HG03060 (cell line): Measurements from ENCODE around the gene MYO7B.

Source experiments
- ATAC-seq: cut with Tn5 transposase; IDR thresholded peaks from one replicate; pipeline ENCODE4 v1.9.1; 2021; ENCODE audit warnings: low read depth, moderate number of reproducible peaks; ENCODE audit not compliant: unreplicated experiment

MYO7B gene

DNA sequence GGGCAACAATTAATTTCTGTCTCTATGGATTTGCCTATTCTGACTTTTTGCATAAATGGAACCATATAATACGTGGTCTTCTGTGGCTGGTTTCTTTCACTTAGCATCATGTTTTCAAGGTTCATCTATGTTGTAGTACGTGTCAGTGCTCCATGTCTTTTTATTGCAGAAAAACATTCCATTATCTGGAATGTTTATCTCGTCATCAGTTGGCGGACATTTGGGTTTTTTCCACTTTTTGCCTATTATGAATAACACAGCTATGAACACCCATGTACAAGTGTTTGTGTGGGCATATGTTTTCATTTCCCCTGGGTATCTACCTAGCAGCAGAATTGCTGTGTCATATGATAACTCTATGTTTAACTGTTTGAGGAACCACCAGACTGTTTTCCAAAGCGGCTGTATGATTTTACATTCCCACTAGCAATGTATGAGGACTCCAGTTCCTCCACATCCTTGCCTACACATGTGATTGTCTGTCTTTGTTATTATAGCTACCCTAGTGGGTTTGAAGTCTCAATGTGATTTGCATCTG is 49.9 kb downstream of the MYO7B start:
- no peak for ATAC-seq

DNA sequence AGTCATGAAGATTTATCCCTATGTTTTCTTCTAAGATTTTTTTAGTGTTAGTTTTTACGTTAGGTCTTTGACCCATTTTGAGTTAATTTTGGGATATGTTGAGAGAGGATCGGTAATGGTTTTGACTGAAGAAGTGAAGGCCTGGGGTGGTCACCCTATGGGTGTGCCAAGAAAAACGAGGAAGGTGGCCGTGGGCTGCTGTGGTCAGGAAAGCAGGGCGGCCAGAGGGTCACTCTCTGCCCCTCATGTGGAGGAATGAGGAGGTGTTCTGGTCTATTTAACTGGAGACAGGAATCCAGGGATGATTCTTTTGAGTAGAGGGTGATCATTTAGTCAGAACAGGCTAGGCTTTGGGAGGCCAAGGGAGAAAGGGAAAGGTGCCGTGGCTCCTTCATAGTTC is 50.7 kb downstream of the MYO7B start:
- ATAC-seq: no peak

GRCh38 chr2:127586746-127587295 is 51.3 kb downstream of the MYO7B start:
- no peak for ATAC-seq

DNA sequence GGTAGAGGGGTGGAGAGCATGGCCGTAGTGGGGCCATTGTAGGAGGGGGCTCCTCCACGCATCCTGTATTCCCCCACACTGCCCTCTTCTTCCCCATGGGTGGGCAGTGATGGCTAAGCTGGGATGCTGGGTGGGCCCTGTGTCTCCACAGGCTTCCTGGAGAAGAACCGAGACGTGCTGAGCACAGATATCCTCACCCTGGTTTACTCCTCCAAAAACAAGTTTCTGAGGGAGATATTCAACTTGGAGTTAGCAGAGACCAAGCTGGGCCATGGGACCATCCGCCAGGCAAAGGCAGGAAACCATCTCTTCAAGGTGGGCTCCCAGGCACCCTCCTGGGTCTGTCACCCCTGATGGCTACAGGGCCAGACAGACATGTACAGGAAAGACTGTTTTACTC is 52.8 kb downstream of the MYO7B start:
- no peak for ATAC-seq

- no peak for ATAC-seq
Observed at GRCh38 chr2:127589358-127589757, 53.9 kb downstream of the MYO7B start.

- ATAC-seq: no peak
Observed at GRCh38 chr2:127589841-127590240, 54.4 kb downstream of the MYO7B start.

DNA sequence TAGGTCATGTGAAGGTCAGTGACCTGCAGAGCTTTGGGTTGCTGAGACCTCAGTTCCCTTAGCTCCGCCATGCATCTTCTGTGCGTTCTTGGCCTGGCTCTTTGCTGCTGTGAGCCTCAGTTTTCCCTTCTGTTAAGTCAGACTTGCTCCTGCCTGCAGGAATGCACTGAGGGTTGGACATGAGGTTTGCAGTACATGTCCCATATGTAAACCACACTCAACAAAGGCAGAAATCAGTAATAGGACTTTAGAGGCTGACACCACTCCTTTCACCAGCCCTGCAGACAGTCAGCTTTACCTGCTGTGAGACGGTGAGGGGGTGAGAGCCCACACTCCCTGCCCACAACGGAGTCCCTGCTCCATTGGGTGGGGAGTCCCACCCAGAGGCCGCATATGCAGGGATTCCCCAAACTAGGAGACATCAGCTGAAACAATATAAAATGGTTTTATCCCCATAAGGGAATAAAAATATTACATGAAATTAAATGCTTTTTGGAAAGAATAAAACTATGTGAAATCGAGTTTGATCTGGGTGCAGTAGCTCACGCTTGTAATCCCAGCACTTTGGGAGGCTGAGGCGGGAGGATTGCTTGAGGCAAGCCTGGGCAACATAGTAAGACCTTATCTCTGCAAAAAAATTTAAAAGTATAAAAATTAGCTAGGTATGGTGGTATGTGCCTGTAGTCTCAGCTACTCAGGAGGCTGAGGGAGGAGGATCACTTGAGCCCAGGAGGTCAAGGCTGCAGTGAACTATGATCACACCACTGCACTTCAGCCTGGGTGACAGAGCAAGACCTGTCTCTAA is 55.1 kb downstream of the MYO7B start:
- no peak for ATAC-seq

DNA sequence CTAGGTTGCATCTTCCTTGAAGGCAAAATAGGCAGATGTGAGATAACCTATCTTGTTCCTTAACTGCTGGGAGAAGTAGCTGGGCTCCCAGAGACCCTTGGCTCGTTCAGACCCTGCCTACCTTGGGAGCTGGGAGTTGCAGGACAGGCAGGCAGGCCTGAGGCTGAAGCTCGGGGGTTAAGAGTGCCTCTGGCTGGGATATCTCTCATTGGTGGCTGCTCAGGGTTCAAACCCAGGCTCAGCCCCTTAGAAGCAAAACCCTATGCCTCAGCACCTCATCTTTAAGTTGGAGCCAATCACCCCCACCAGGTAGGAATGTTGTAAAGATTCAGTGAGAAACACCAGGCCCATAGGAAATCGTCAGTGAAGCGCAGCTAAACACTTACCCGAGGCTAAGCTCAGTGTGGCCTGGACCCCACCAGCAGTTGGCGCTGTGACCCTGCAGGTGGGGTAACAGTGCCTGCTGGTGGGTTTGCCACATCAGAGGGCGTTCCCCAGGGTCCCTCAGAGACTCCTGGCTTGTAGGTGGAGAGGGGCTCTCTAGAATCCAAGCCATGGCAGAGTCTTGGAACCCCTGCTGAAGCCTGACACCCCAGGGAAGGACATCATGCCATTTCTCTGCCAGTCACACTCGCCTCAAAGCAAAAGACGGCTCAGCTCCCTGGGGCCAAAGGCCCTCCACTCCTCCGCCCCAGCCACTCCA is 55.9 kb downstream of the MYO7B start:
- ATAC-seq: no peak

DNA sequence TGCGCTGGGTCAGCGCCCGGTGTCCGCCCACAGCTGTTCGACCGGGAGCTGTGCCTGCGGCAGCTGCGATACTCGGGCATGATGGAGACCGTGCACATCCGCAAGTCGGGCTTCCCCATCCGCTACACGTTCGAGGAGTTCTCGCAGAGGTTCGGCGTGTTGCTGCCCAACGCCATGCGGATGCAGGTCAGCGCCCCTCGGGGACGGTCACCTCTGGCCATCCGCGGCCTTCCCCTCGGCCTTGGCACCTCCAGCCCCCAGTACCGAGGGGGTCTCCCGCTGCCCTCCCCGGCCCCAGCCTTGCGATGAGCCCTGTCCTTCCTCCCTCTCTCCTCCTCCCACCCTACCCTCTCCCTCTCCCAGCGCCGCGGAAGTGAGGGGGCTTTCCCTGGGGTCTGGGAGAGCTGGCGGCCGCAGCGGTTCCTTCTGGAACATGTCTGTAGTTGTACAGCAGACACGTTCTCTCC is 57.3 kb downstream of the MYO7B start:
- ATAC-seq: no peak

- ATAC-seq: no peak
Observed at GRCh38 chr2:127593228-127594115, 58.0 kb downstream of the MYO7B start.

GRCh38 chr2:127594116-127594591 is 58.7 kb downstream of the MYO7B start:
- ATAC-seq: no peak

DNA sequence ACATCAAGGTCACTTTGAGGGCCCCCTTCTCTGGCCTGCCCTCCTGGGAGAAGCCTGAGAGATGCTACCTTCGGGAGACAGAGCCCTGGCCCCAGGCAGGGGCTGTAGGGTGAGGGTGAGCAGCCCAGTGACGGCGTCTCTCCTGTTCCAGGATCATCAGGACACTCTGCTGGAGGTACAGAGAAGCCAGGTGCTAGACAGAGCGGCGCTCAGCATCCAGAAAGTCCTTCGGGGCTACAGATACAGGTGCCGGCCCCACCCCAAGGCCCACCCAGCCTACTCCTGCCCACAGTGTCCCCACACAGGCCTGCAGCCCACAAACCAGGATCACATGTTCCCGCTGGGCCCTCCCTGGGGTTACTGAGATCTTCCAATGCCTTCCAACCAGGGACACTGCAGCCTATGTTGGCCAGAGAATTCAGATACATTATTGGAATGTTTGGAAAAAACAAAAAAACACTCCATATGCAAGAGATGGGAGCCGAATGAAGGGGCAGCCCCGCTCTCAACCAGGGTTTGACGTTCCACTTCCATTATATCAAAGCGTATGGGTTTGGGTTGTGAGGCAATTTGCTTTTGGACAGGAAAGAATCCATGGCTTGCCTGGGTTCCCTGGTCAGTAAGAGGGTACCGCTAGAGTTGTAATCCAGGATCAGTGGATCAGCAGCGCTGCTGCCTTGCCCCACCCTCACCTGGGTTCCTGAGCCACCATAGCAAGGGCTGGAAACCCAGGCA is 61.0 kb downstream of the MYO7B start:
- no peak for ATAC-seq

DNA sequence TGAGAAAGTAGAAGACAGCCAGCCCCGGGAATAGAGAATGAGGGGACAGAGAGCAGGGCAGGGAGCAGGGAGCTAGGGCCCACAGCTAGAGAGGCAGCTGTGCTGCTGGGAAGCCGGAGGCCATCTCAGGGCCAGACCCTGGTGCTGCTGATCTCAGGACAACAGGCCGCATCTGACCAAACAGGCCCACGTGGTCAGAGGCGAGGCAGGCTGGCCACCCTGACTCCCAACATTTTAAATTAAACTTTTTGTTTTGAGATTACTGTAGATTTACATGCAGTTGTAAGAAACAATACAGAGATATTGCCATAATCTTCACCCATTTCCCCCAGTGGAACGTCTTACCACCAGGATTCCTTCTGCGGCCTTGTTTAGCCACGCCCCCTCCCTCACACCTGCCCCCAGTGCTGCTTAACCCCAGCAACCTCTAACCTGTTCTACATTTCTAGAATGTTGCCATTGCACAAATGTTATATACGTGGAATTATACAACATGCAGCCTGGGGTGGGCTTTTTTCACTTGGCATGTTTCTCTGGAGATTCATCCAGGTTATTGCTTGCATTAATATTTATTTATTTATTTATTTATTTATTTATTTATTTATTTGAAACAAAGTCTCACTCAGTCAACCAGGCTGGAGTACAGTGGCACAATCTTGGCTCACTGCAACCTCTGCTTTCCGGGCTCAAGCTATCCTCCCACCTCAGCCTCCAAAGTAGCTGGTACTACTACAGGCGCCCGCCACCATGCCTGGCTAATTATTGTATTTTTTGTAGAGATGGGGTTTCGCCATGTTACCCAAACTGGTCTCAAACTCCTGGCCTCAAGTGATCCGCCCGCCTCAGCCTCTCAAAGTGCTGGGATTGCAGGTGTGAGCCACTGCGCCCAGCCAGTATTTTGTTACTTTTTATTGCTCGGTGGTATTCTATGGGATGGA is 61.8 kb downstream of the MYO7B start:
- no peak for ATAC-seq

- no peak for ATAC-seq
Observed at GRCh38 chr2:127597984-127598380, 62.5 kb downstream of the MYO7B start.

DNA sequence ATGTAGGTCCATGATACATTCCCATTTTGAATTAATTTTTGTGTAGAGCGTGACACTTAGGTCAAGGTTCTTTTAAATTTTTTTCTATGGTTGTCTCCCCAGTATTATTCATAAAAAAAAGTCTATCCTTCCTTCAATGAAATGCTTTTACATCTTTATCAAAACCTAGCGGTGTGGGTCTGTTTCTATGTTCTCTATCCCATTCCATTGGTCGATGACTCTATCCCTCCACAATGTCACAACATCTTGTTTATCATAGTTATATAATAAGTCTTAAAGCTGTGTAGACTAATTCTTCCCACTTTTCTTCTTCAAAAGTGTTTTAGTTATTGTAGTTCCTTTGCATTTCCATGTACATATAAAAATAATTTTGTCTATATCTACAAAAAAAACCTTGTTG is 63.2 kb downstream of the MYO7B start:
- no peak for ATAC-seq

DNA sequence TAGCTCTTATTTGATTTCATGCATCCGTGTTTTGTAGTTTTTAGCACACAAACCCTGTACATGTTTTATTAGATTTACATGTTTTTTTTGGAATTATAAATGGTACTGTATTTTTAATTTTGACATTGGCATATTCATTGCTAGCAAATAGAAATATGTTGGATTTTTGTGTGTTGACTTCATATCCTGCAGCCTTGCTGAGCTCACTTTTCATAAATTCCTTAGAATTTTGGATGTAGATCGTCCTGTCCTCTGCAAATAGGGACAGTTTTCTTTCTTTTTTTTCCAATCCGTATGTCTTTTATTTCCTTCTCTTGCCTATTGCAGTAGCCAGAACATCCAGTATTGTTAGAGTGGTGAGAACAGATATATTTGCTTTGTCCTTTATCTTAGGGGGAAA is 63.7 kb downstream of the MYO7B start:
- no peak for ATAC-seq

GRCh38 chr2:127604986-127605385 is 69.5 kb downstream of the MYO7B start:
- ATAC-seq: no peak

DNA sequence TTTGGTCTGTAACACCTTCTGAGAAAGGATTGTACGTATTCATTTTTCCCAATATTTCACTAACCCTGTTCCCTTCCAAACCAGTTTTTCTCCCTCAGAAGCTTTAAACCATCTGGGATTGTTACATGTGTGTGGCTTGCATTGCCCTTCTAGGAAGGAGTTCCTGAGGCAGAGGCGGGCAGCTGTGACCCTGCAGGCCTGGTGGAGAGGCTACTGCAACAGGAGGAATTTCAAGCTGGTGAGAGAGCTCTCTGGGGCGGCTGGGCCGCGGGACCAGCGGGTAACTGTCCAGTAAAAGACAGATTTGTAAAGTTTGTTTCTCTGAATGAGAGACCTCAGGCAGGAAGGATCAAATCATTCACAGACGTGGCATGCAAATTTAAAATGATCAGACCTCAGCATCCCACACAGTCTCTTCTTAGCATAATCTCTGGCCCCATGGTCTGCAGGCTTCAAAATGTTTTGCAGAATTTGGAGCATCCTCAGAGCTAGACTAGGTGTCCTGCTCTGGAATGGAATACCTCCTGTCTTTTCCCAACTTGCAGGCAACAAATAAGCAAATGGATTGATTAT is 70.3 kb downstream of the MYO7B start:
- no peak for ATAC-seq
